Putamen (tissue), 1 donor: ENCODE results near the gene CLEC12A.
"Not testable (repeated sequence)": the region's sequence is repeated elsewhere in the genome, so short reads cannot be mapped to it uniquely, and the experiment has no call there.

Experiments used
- DNase-seq: peaks from one replicate; pipeline ENCODE4 v3.0.0-alpha.2; 2016; ENCODE audit warnings: low spot score

The CLEC12A gene

GRCh38 chr12:9971181-9971580, at the start of gene CLEC12A:
Gene CLEC12A (plus strand): TSS chr12:9971409. CDS start chr12:9971597, 188 bp downstream.
- no peak for DNase-seq

- DNase-seq = no peak
These were observed 48.8 kb upstream of the CLEC12A start for GRCh38 chr12:9922429-9922828.

GRCh38 chr12:9925705-9926393, 45.4 kb upstream of the CLEC12A start:
- peak; percentile 30 for DNase-seq

GRCh38 chr12:9926876-9927275, 44.3 kb upstream of the CLEC12A start:
- no peak for DNase-seq

- DNase-seq = no peak
These were observed 42.6 kb upstream of the CLEC12A start for GRCh38 chr12:9928607-9929006.

- DNase-seq = no peak
These were observed 40.0 kb upstream of the CLEC12A start for GRCh38 chr12:9931245-9931644.

- no peak for DNase-seq
These were observed 38.9 kb upstream of the CLEC12A start, which contains the start of gene CLEC2A for GRCh38 chr12:9932270-9932669. Gene CLEC2A (minus strand): TSS chr12:9932370. CDS start chr12:9932329, 41 bp downstream.

GRCh38 chr12:9933958-9934357, 37.3 kb upstream of the CLEC12A start:
- DNase-seq = no peak

GRCh38 chr12:9935026-9935425, 36.2 kb upstream of the CLEC12A start:
- no peak for DNase-seq

- no peak for DNase-seq
These were observed 34.6 kb upstream of the CLEC12A start for GRCh38 chr12:9936591-9936990.

- no peak for DNase-seq
These were observed 30.8 kb upstream of the CLEC12A start for GRCh38 chr12:9940375-9940774.

GRCh38 chr12:9941838-9942237, 29.4 kb upstream of the CLEC12A start:
- DNase-seq = no peak

- DNase-seq = no peak
These were observed 28.0 kb upstream of the CLEC12A start for GRCh38 chr12:9943240-9943639.

GRCh38 chr12:9944391-9944790, 26.8 kb upstream of the CLEC12A start:
- DNase-seq = no peak

- DNase-seq = no peak
These were observed 23.5 kb upstream of the CLEC12A start for GRCh38 chr12:9947674-9948073.

- DNase-seq = no peak
These were observed 22.5 kb upstream of the CLEC12A start for GRCh38 chr12:9948606-9949296.

GRCh38 chr12:9951026-9951675, 20.1 kb upstream of the CLEC12A start:
- no peak for DNase-seq

GRCh38 chr12:9952954-9953729, 18.1 kb upstream of the CLEC12A start:
- DNase-seq = not testable (repeated sequence)

- no peak for DNase-seq
These were observed 13.4 kb upstream of the CLEC12A start for GRCh38 chr12:9957834-9958233.

GRCh38 chr12:9960590-9960989, 10.6 kb upstream of the CLEC12A start:
- DNase-seq = no peak

- no peak for DNase-seq
These were observed 10.1 kb upstream of the CLEC12A start for GRCh38 chr12:9961106-9961505.

- no peak for DNase-seq
These were observed 9.3 kb upstream of the CLEC12A start for GRCh38 chr12:9961901-9962300.
